Glutamatergic neuron (in vitro differentiated cells): ENCODE results near the gene GRPEL2. TPM values are rescaled to one million over a fixed set of nuclear protein-coding genes. Genes with fewer than 3 reads are reported as not detected.

Source experiments
- DNase-seq: peaks from one replicate; pipeline ENCODE4 v3.0.0; 2022
- H3K27ac Mint-ChIP-seq: one replicate; pipeline ENCODE4 v1.8.0; 2020; ENCODE audit warnings: mild to moderate bottlenecking, mixed read lengths, inconsistent platforms; ENCODE audit not compliant: unreplicated experiment
- H3K27me3 Mint-ChIP-seq: one replicate; pipeline ENCODE4 v1.8.0; 2020; ENCODE audit warnings: mild to moderate bottlenecking, moderate library complexity, mixed read lengths, inconsistent platforms; ENCODE audit not compliant: unreplicated experiment
- H3K36me3 Mint-ChIP-seq: one replicate; pipeline ENCODE4 v1.8.0; 2020; ENCODE audit warnings: mild to moderate bottlenecking, mixed read lengths, inconsistent platforms; ENCODE audit not compliant: unreplicated experiment
- H3K4me1 Mint-ChIP-seq: one replicate; pipeline ENCODE4 v1.8.0; 2020; ENCODE audit warnings: mild to moderate bottlenecking, low read depth, mixed read lengths, inconsistent platforms; ENCODE audit not compliant: unreplicated experiment
- H3K4me3 Mint-ChIP-seq: one replicate; pipeline ENCODE4 v1.8.0; 2020; ENCODE audit warnings: mild to moderate bottlenecking, mixed read lengths, inconsistent platforms; ENCODE audit not compliant: unreplicated experiment
- H3K9me3 Mint-ChIP-seq: one replicate; pipeline ENCODE4 v1.8.0; 2020; ENCODE audit warnings: mild to moderate bottlenecking, moderate library complexity, mixed read lengths, inconsistent platforms; ENCODE audit not compliant: unreplicated experiment
- CTCF ChIP-seq: fragments of 200-600 bp; sonication (generic); IDR thresholded peaks from one replicate; pipeline ENCODE4 v1.5.0; 2021; ENCODE audit not compliant: partially characterized antibody, unreplicated experiment
- total RNA-seq: library from RNA; stranded (reverse); fragmentation: NEBNext Ultra II Directional; extraction: Animal tissue kit (Norgen Biotek cat#: 25700); gene quantifications from one replicate; pipeline ENCODE4 v1.2.1, GENCODE V29; 2021; ENCODE audit not compliant: unreplicated experiment

The GRPEL2 gene
- total RNA-seq, 1 donor from 2014 or later: 34.7 TPM

GRCh38 chr5:149313151-149313841 is 32.0 kb upstream of the GRPEL2 start:
- Mint-ChIP-seq H3K9me3 (no peaks in the 10 kb centered on the region), H3K36me3 (no peaks in the 10 kb centered on the region), H3K27me3 (no peaks in the 10 kb centered on the region), H3K4me1 (peaks cover 6% of the 10 kb centered on the region), H3K27ac (no peak overlapping the region), H3K4me3 (no peak overlapping the region)
- DNase-seq: no peak
- TF ChIP-seq CTCF: no peak

DNA sequence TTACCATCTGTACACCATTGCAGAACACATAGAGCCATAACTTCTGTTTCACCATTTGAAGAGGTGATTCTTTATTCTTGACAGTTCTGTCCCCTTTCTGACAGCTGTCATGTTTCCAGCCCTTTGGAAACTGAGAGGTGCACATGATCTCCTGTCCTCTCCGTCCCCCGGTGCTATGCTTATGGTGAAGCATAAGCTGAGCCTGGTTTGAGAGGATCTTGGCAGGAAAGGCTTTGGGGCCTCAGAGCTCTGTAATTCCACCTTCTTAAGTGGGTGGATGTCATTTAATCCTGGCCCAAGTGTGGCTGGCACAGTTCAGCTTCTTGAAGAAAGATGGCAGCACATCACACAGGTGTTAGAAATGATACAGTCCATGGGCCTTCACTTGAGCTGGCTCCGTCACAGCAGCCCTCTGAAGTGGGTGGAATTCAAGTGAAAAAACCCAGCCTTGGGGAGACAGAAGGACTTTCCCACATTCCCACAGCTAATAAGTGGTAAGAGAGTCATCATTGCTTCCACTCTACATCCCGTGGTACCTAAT is 30.7 kb upstream of the GRPEL2 start:
- DNase-seq: no peak

DNA sequence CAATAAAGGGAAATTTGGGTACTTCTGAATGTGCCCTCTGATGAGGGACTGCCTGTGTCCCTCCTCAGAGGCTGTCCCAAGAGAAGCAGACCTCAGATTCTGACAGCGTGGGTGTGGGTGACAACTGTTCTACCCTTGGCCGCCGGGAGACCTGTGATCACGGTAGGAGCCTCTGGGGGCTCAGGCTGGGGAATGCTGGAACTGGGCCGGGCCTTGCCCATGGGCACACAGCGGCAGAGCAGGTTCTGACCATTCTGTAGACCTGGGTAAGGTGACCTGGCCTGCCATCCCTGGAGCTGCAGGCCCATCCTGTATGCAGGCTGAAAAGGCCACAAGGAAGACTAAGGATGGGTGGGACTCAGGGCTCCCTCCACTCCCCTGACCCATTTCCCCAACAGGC is 29.5 kb upstream of the GRPEL2 start:
- DNase-seq: no peak
- TF ChIP-seq CTCF: no peak
- Mint-ChIP-seq H3K27me3 (no peaks in the 10 kb centered on the region), H3K36me3 (no peaks in the 10 kb centered on the region), H3K27ac (no peak overlapping the region), H3K4me3 (no peak overlapping the region), H3K9me3 (no peaks in the 10 kb centered on the region), H3K4me1 (peaks cover 8% of the 10 kb centered on the region)

More for the DNA sequence above, 30.7 kb upstream of the GRPEL2 start:
- TF ChIP-seq CTCF: no peak
- Mint-ChIP-seq H3K4me3 (no peak overlapping the region), H3K36me3 (no peaks in the 10 kb centered on the region), H3K9me3 (no peaks in the 10 kb centered on the region), H3K4me1 (peaks cover 6% of the 10 kb centered on the region), H3K27me3 (no peaks in the 10 kb centered on the region), H3K27ac (no peak overlapping the region)

GRCh38 chr5:149317281-149318048 is 27.8 kb upstream of the GRPEL2 start:
- no peaks in the 10 kb centered on the region for H3K9me3 Mint-ChIP-seq
- H3K27me3 Mint-ChIP-seq: no peaks in the 10 kb centered on the region
- H3K27ac Mint-ChIP-seq: no peak overlapping the region
- H3K4me3 Mint-ChIP-seq: no peak overlapping the region
- H3K36me3 Mint-ChIP-seq: no peaks in the 10 kb centered on the region
- peak; percentile 75 for TF ChIP-seq CTCF
- no peak for DNase-seq
- H3K4me1 Mint-ChIP-seq: peaks cover 8% of the 10 kb centered on the region

GRCh38 chr5:149319174-149319573 is 26.1 kb upstream of the GRPEL2 start:
- Mint-ChIP-seq H3K27me3 (no peaks in the 10 kb centered on the region), H3K36me3 (no peaks in the 10 kb centered on the region), H3K9me3 (no peaks in the 10 kb centered on the region), H3K27ac (no peak overlapping the region), H3K4me1 (peaks cover 8% of the 10 kb centered on the region), H3K4me3 (no peak overlapping the region)
- no peak for TF ChIP-seq CTCF
- DNase-seq: no peak
